GM12865 (cell line): Measurements from ENCODE around the gene PPP2R5C.

Experiments
- DNase-seq: peaks from one replicate; pipeline ENCODE4 v3.0.0; 2010; ENCODE audit warnings: low read depth
- H3K4me3 ChIP-seq: 2 replicates; pipeline ENCODE4 v1.5.1; 2011; ENCODE audit warnings: mild to moderate bottlenecking, low read depth, low read length, control low read depth
- CTCF ChIP-seq: IDR thresholded peaks from 2 replicates; pipeline ENCODE4 v1.5.1; 2011; ENCODE audit warnings: low read length, control low read depth, low read depth, inconsistent platforms; ENCODE audit not compliant: insufficient read depth; ENCODE audit errors: missing control alignments

The PPP2R5C gene

GRCh38 chr14:101945171-101945570 is 183.7 kb downstream of the PPP2R5C start:
- H3K4me3 ChIP-seq = no peak overlapping the region
- DNase-seq = no peak
- TF ChIP-seq CTCF = no peak

GRCh38 chr14:101947577-101947903 is 186.0 kb downstream of the PPP2R5C start:
- peak overlapping the region; percentile 81 for H3K4me3 ChIP-seq
- peak; percentile 31 for DNase-seq
- no peak for TF ChIP-seq CTCF

GRCh38 chr14:101947904-101948665 is 186.6 kb downstream of the PPP2R5C start:
- no peak for TF ChIP-seq CTCF
- peak; percentile 100 for DNase-seq
- H3K4me3 ChIP-seq = peak overlapping the region; percentile 81

- DNase-seq = no peak
- TF ChIP-seq CTCF = no peak
Observed at GRCh38 chr14:101948666-101949216, 187.2 kb downstream of the PPP2R5C start.

GRCh38 chr14:101950100-101950499 is 188.6 kb downstream of the PPP2R5C start:
- no peak for DNase-seq
- H3K4me3 ChIP-seq = no peak overlapping the region
- no peak for TF ChIP-seq CTCF

More at GRCh38 chr14:101948666-101949216, 187.2 kb downstream of the PPP2R5C start:
- H3K4me3 ChIP-seq = peak overlapping the region; percentile 77

GRCh38 chr14:101950516-101951215 is 189.2 kb downstream of the PPP2R5C start:
- no peak for DNase-seq
- TF ChIP-seq CTCF = no peak
- no peak overlapping the region for H3K4me3 ChIP-seq
